Dendritic cell treated with granulocyte-macrophage colony-stimulating factor and Interleukin-4, amounts not matched to agents 40 ng/mL and 50 ng/mL, for 4 days (primary cell): ENCODE results near the gene TSSK1B.
"Not testable (repeated sequence)": the region's sequence is repeated elsewhere in the genome, so short reads cannot be mapped to it uniquely, and the experiment has no call there.

Experiments used
- H3K27ac Mint-ChIP-seq: one replicate; pipeline ENCODE4 v1.8.0; 2022; ENCODE audit warnings: mild to moderate bottlenecking, mixed read lengths
- H3K27me3 Mint-ChIP-seq: one replicate; pipeline ENCODE4 v1.8.0; 2022; ENCODE audit warnings: mild to moderate bottlenecking, mixed read lengths
- H3K36me3 Mint-ChIP-seq: one replicate; pipeline ENCODE4 v1.8.0; 2022; ENCODE audit warnings: low read depth, mixed read lengths
- H3K4me1 Mint-ChIP-seq: one replicate; pipeline ENCODE4 v1.8.0; 2022; ENCODE audit warnings: low read depth, mixed read lengths
- H3K4me3 Mint-ChIP-seq: one replicate; pipeline ENCODE4 v1.8.0; 2022; ENCODE audit warnings: mild to moderate bottlenecking, moderate library complexity, mixed read lengths
- H3K9me3 Mint-ChIP-seq: one replicate; pipeline ENCODE4 v1.8.0; 2022; ENCODE audit warnings: mixed read lengths
- intact Hi-C: fragments of 100-400 bp; cut with micrococcal nuclease; formaldehyde crosslinking; loops from one replicate; pipeline ENCODE4 v1.15.0; 2022

Gene TSSK1B

DNA sequence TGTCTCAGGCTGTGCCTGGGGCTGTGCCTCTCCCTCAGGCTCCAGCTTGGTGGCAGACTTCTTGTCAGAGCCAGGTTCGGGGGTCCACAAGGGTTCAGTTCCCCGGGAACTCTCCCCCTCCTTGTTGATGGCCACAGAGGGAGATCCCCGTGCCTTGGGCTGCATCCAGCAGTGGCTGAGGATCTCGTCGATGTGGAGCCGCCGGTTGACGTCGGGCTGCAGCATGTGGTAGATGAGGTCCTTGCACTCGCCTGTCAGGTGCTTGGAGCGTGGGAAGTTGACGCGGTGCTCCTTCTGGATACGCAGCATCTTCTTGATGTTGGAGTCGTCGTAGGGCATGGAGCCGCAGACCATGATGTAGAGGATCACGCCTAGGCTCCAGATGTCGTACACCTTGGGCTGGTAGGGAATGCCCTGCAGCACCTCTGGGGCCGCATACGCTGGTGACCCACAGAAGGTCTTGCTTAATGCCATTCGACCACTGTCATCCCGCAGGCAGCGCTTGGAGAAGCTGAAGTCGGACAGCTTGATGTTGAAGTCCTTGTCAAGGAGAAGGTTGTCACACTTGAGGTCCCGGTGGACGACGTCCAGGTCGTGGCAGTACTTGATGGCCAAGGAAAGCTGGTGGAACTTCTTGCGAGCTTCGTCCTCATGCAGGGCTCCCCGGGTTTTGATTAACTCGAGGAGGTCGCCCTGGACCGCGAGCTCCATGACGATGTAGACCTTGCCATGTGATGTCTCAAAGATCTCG lies 752 bp downstream of the TSSK1B start:
- H3K27ac Mint-ChIP-seq: no peak overlapping the region

DNA sequence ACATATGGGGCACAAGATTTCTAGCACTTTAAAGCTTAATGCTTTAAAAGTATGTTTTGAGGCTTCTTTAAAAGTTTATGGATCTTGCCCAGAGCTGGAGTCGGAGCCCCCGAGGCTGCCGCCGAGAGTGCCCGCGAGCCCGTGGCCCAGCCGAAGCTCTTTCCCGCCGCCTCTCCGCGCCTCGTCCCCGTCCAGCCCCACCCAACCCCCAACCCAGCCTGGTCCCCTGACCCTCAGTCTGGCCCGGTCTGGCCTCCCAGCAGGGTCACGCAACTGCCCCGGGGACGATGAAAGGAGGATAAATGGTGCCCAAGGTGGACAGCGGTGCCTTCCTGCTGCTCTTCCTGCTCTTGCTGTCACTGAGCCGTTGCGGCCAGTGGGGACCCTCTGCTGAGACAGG lies 1.7 kb downstream of the TSSK1B start:
- H3K27ac Mint-ChIP-seq: no peak overlapping the region
- intact Hi-C loops: no loop called here

More for the DNA sequence above, 752 bp downstream of the TSSK1B start:
- Mint-ChIP-seq H3K4me3 (no peak overlapping the region), H3K4me1 (no peaks in the 10 kb centered on the region), H3K9me3 (no peaks in the 10 kb centered on the region), H3K36me3 (no peaks in the 10 kb centered on the region), H3K27me3 (peaks cover 9% of the 10 kb centered on the region)
- intact Hi-C loops: no loop called here

DNA sequence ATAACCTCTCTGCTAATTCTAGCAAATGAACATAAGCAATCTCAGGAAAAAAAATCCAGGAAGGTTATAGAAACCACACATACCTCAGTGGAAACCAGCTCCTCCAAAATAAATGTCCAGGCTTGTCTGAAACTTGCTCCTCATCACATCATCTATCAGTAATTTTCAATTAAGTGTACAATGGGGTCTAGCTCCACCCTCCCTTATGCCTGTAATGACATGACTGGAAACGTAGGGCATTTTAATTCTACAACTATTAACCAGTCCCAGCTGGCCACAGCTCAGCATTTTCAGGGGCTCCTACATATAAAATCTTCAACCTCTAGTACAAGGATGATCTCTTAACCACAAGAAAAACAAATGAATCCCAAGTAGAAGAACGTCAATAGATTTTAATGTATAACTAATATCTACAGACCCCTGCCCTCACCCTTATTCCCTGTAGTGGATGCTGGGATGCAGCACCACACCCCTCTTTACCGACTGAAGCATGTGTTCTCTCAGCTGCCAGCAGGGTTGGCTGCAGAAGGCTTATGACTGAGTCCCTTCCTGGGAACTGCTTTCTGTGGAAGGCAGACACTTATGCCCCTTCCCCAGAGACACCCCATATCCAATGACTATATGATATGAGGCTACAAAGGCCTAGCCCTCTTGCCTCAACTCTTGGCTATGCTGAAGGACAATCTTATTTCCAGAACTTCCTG lies 6.8 kb downstream of the TSSK1B start:
- no peaks in the 10 kb centered on the region for H3K4me1 Mint-ChIP-seq

More for the DNA sequence above, 1.7 kb downstream of the TSSK1B start:
- no peaks in the 10 kb centered on the region for H3K36me3 Mint-ChIP-seq
- no peaks in the 10 kb centered on the region for H3K9me3 Mint-ChIP-seq
- H3K4me1 Mint-ChIP-seq: no peaks in the 10 kb centered on the region
- peaks cover 7% of the 10 kb centered on the region for H3K27me3 Mint-ChIP-seq
- no peak overlapping the region for H3K4me3 Mint-ChIP-seq

DNA sequence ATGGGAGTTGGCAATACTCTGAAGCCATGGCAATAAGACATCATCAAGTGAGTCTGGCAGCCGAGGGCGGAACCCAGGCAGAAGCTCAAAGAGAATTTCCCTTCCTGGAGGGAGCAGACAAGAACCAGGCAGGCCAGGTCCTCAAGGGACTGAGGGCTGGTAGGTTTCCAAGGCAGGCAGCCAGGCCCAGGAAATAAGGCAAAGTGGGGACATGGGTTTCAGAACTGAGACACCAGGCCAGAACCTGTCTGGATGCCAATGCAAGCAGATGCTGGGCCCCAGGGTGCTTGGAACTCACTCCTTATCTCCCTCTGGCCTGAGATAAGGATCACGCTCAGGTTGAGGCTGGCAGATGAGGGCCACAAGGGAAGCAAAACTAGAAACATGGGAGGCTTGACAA lies 8.9 kb downstream of the TSSK1B start:
- H3K27ac Mint-ChIP-seq: no peak overlapping the region
- no peaks in the 10 kb centered on the region for H3K4me1 Mint-ChIP-seq
- H3K36me3 Mint-ChIP-seq: no peaks in the 10 kb centered on the region
- H3K27me3 Mint-ChIP-seq: peaks cover 8% of the 10 kb centered on the region
- intact Hi-C loops: no loop called here
- H3K9me3 Mint-ChIP-seq: no peaks in the 10 kb centered on the region
- no peak overlapping the region for H3K4me3 Mint-ChIP-seq

More for the DNA sequence above, 6.8 kb downstream of the TSSK1B start:
- Mint-ChIP-seq H3K27me3 (peaks cover 7% of the 10 kb centered on the region), H3K9me3 (no peaks in the 10 kb centered on the region), H3K36me3 (no peaks in the 10 kb centered on the region), H3K27ac (no peak overlapping the region), H3K4me3 (no peak overlapping the region)
- intact Hi-C loops: no loop called here

DNA sequence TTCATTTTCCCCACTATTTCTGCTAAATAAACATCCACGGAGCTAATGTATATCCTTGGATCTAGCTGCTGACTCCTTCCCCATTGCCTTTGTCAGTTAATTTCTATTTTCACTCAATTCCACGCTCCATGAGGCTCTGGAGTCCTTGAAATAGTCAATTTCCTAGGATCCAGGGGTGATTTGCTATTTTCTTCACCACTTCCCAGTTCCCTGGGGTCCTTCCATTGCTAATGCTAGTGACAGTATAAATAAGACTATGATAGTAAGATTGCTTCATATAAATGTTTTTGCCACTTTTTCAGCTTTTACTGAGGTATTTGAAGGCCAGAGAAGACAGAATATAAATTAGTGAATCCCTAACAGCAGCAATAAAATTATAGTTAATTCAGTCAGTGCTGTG lies 13.1 kb downstream of the TSSK1B start:
- H3K36me3 Mint-ChIP-seq: no peaks in the 10 kb centered on the region
- H3K27ac Mint-ChIP-seq: no peak overlapping the region
- no peaks in the 10 kb centered on the region for H3K4me1 Mint-ChIP-seq
- H3K27me3 Mint-ChIP-seq: peaks cover 6% of the 10 kb centered on the region
- H3K4me3 Mint-ChIP-seq: no peak overlapping the region
- no peaks in the 10 kb centered on the region for H3K9me3 Mint-ChIP-seq
- intact Hi-C loops: no loop called here

DNA sequence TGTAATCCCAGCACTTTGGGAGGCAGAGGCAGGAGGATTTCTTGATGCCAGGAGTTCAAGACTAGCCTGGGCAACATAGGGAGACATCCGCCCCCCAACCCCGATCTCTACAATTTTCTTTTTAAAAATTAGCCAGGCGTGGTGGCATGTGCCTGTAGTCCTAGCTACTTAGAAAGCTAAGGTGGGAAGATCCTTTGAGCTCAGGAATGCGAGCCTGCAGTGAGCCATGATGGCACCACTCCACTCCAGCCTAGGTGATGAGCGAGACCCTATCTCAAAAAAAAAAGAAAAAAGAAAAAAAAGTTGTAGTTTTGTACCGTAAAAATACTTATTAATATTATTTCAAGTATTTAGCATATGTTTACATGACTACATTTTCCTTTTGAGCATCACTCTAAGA lies 29.3 kb downstream of the TSSK1B start:
- Mint-ChIP-seq H3K9me3 (no peaks in the 10 kb centered on the region), H3K4me3 (no peak overlapping the region), H3K27me3 (peaks cover 6% of the 10 kb centered on the region), H3K4me1 (no peaks in the 10 kb centered on the region), H3K27ac (no peak overlapping the region), H3K36me3 (no peaks in the 10 kb centered on the region)
- intact Hi-C loops: no loop called here

DNA sequence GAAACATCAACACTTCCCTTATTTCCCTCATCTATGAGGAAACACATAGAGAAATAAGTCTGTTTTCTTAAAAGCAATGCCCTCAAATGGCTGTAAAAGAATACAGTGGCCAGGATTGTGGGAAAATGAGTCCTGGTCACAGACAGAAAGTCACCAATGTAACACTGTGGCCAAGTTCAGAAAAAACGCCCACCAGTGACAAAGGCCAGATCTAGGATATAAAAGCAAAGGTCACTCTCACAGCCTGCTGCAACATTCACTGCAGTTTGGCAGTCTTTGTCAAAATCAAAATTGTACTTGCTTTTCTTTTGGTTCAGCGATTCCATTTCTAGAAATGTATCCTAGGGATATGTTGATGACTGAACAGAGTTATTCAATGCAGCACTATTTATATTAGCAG lies 30.5 kb downstream of the TSSK1B start:
- intact Hi-C loops: no loop called here
- Mint-ChIP-seq H3K36me3 (no peaks in the 10 kb centered on the region), H3K9me3 (no peaks in the 10 kb centered on the region), H3K4me1 (no peaks in the 10 kb centered on the region), H3K4me3 (no peak overlapping the region), H3K27ac (no peak overlapping the region), H3K27me3 (peaks cover 6% of the 10 kb centered on the region)

DNA sequence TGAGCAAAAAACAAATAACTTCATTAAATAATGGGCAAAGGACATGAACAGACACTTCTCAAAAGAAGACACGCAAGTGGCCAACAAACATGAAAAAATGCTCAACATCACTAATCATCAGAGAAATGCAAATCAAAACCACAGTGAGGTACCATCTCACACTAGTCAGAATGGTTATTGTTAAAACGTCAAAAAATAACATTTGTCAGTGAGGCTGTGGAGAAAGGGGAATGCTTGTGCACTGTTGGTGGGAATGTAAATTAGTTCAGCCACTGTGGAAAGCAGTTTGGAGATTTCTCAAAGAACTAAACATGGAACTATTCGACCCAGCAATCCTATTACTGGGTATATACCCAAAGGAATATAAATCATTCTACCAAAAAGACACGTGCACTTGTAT lies 36.8 kb downstream of the TSSK1B start:
- H3K9me3 Mint-ChIP-seq, H3K4me3 Mint-ChIP-seq, H3K4me1 Mint-ChIP-seq, H3K27ac Mint-ChIP-seq, H3K36me3 Mint-ChIP-seq, intact Hi-C loops: not testable (repeated sequence)
- H3K27me3 Mint-ChIP-seq: peaks cover 11% of the 10 kb centered on the region

DNA sequence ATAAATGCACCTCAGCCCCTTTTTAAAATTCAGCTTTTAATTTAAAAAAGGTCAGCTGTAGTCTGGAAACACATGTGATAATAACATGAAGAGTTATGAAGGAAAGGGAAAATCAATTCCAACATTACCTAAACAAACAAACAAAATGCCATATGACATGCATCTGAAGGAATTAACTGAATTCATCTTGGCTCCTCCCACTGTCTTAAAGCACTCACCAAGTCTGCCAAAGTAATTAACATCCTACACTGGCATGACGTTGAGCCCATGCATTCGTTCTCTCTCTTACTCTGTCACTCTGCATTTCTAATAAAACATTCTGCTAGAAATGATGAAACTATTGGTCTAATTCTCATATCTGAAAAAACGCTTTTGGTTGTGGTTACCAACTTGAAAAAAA lies 37.7 kb downstream of the TSSK1B start:
- peaks cover 14% of the 10 kb centered on the region for H3K27me3 Mint-ChIP-seq
- no peak overlapping the region for H3K27ac Mint-ChIP-seq
- H3K9me3 Mint-ChIP-seq: no peaks in the 10 kb centered on the region
- H3K4me1 Mint-ChIP-seq: no peaks in the 10 kb centered on the region
- H3K4me3 Mint-ChIP-seq: no peak overlapping the region
- intact Hi-C loops: no loop called here
- H3K36me3 Mint-ChIP-seq: no peaks in the 10 kb centered on the region

DNA sequence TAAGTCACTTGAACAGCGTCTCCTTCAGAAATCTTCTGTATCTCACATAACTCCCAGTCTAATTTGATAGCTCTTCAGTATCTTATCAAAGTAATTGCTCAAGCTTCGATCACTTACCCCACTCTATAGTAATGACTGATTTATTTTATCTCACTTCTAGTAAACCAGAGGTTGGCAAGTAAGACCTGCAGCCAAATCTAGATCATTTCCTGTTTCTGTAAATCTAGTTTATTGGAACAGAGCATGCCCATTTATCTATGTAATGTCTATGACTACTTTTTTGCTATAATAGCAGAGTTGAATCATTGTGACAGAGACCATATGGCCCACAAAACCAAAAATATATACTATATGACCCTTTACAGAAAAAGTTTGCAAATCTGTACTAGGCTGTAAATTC lies 40.1 kb downstream of the TSSK1B start:
- Mint-ChIP-seq H3K4me3 (no peak overlapping the region), H3K27me3 (peaks cover 18% of the 10 kb centered on the region), H3K9me3 (no peaks in the 10 kb centered on the region), H3K36me3 (no peaks in the 10 kb centered on the region), H3K4me1 (no peaks in the 10 kb centered on the region), H3K27ac (no peak overlapping the region)
- intact Hi-C loops: no loop called here

DNA sequence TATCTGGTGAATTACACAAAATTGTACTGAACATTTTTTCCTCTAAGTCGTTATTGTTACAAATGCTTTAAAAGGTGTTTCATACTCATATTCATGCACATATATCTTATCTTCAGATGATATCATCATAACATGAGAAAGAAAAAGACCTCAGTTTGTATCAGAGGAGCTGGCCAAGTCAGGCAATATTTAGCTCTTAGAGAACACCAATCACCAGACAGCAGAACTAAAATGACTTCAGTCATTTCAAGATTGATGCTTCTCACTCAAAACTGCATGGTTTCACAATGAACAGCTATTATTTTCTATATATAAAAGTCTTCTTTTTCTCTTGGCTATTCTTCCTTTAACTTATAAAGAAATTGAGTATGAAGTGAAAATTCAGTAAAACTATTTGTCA lies 44.6 kb downstream of the TSSK1B start:
- Mint-ChIP-seq H3K27me3 (peaks cover 30% of the 10 kb centered on the region), H3K9me3 (no peaks in the 10 kb centered on the region)

DNA sequence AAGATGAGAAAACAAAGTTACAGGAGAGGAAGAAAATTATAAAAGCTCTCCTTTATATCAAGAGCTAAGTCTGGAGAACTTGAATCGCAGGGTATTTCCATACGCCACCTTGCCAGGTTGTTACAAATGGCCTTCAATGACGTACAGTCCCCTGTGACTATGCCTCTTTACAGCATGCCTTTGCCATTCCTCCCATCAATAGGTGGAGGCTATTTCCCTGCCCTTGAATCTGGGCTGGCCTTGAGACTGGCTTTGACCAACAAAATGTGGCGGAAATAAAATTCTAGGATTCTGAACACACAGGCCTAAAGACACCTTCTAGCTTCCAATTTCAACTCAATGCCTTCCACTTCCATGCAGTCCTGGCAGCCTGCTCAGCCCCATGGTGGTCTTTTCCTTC lies 45.7 kb downstream of the TSSK1B start:
- Mint-ChIP-seq H3K27ac (no peak overlapping the region), H3K9me3 (no peaks in the 10 kb centered on the region), H3K27me3 (peaks cover 26% of the 10 kb centered on the region), H3K4me1 (peaks cover 4% of the 10 kb centered on the region), H3K4me3 (no peak overlapping the region), H3K36me3 (no peaks in the 10 kb centered on the region)
- intact Hi-C loops: no loop called here

More for the DNA sequence above, 44.6 kb downstream of the TSSK1B start:
- no peaks in the 10 kb centered on the region for H3K36me3 Mint-ChIP-seq
- H3K4me1 Mint-ChIP-seq: no peaks in the 10 kb centered on the region
- H3K27ac Mint-ChIP-seq: no peak overlapping the region
- intact Hi-C loops: no loop called here
- no peak overlapping the region for H3K4me3 Mint-ChIP-seq

DNA sequence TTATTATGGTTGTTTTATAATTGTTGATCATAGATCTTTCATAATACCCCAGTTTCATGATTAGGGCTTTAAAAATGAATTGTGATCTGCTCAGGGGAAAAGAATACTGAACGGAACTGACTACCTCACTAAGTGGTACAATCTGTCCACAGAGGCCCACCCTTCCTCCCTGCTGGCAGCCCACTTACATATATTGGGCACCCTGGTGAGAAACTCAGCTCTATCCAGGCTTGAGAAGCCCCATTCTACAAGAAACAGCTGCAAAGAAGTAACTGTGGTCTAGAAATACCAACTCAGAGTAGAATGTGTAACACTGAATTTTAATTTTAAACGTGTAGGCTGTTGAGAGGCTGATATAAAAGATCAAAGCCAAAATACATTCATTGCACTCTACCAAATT lies 46.9 kb downstream of the TSSK1B start:
- H3K9me3 Mint-ChIP-seq: no peaks in the 10 kb centered on the region
- intact Hi-C loops: no loop called here
- peaks cover 4% of the 10 kb centered on the region for H3K4me1 Mint-ChIP-seq
- no peaks in the 10 kb centered on the region for H3K36me3 Mint-ChIP-seq
- no peak overlapping the region for H3K27ac Mint-ChIP-seq
- no peak overlapping the region for H3K4me3 Mint-ChIP-seq
- peaks cover 28% of the 10 kb centered on the region for H3K27me3 Mint-ChIP-seq

DNA sequence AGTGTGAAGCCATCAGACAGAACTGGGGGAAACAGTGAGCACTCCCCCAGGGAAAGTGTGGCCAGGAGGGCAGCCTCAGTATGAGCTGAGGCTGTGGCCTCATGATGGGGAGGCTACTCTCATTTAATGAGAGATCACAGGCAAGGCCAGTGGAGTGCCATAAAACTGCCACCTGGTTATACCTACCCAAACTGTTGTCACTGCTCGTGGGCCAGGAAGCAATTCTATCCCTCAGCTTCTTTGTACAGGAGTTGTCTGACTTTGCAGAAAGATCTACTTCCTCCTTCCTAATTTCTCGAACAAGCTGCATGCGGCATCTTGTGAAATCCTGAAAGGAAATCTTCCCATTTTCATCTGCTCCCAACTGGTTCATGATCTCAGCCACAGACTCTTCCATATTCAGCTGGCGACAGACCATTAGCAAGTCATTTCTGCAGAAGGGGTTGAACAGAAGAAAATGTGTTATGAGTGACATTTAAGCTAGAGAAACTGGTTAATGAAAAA lies 50.0 kb downstream of the TSSK1B start:
- H3K27ac Mint-ChIP-seq: no peak overlapping the region
- intact Hi-C loops: no loop called here
- no peaks in the 10 kb centered on the region for H3K9me3 Mint-ChIP-seq
- peaks cover 45% of the 10 kb centered on the region for H3K27me3 Mint-ChIP-seq
- no peaks in the 10 kb centered on the region for H3K36me3 Mint-ChIP-seq
- H3K4me3 Mint-ChIP-seq: no peak overlapping the region
- peaks cover 4% of the 10 kb centered on the region for H3K4me1 Mint-ChIP-seq
